Stimulated activated CD4-positive, alpha-beta T cell treated with anti-CD3 and anti-CD28 coated beads, Interleukin-15, amount 100 ng/mL, for 1 hour (primary cell): ENCODE measurements around the gene DAAM2.

Source experiments
- DNase-seq, 2 donors: peaks; one replicate each; pipeline ENCODE4 v3.0.0-alpha.2; 2020; ENCODE audit warnings: low read depth in 1 of 2, low spot score in 1 of 2

Gene DAAM2

GRCh38 chr6:39791850-39792539 is at the start of gene DAAM2:
TSS of gene DAAM2 (plus strand) at chr6:39792376. CDS start at chr6:39856303, 63,927 bp downstream.
- DNase-seq, result no peak

DNA sequence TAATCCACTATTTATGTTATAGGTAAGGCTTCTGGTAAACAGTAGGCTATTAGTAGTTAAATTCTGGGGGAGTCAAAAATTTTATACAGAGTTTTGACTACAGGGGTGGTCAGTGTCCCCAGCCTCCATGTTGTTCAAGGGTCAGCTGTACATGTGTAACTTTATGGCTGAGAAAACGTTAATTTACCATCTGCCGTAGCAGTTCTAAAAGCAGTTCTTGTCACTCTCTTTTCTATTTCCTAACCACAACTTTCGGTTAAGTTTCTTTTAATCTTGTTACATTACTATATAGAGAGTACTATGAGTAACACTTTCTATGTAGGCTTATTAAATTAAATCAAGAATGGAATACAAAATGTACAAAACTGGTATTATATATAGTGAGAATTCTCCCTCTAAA is 45.4 kb upstream of the DAAM2 start:
- DNase-seq, result no peak

DNA sequence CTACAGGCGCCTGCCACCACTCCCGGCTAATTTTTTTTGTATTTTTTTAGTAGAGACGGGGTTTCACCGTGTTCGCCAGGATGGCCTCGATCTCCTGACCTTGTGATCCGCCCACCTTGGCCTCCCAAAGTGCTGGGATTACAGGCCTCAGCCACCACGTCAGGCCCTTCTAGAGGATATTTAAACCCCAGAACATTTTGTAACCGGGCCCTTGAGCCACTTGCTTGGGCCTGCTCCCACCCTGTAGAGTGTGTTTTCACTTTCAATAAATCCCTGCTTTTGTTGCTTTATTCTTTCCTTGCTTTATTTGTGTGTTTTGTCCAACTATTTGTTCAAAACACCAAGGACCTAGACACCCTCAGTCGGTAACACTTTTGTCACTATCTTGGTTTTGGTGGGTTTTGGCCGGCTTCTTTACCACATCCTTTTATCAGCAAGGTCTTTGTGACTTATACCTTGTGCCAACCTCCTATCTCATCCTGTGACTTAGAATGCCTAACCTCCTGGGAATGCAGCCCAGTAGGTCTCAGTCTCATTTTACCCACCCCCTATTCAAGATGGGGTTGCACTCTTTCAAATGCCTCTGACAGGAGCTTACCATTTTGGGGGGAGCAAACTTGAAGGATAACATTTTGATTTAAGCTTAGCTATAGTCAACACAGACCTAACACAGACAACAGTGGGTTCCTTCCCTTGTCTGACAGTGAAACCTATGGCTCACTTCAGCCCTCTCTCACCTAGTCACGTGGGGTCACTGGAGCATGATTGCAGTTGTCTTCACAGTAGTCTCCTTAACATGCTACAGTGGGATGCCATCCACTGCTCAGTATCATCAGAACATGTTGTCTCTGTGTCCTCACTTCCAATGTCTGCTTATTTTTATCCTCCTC is 39.1 kb upstream of the DAAM2 start:
- DNase-seq, result no peak

GRCh38 chr6:39753725-39754045 is 38.5 kb upstream of the DAAM2 start:
- no peak for DNase-seq

- DNase-seq, result no peak
Observed at GRCh38 chr6:39754514-39755115, 37.6 kb upstream of the DAAM2 start.

GRCh38 chr6:39755231-39755630 is 36.9 kb upstream of the DAAM2 start:
- no peak for DNase-seq

DNA sequence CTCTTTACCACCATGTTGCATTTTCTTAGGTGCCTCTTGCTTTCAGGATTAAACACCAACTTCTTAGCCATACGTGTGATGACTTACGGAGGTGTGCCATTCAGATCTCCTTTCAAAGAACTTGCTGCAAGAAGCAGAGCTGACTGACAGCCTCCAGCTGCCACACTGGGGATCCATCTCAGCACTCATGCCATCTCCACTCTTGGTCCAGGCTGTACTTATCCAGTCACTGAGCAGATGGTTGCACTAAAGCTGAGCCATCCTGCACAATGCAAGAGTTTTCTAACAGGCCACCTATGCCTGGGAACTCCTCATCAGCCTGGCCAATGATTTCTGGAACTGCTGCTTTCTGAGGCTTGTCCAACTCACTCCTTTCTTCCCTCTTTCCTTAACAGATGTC is 35.6 kb upstream of the DAAM2 start:
- no peak for DNase-seq

DNA sequence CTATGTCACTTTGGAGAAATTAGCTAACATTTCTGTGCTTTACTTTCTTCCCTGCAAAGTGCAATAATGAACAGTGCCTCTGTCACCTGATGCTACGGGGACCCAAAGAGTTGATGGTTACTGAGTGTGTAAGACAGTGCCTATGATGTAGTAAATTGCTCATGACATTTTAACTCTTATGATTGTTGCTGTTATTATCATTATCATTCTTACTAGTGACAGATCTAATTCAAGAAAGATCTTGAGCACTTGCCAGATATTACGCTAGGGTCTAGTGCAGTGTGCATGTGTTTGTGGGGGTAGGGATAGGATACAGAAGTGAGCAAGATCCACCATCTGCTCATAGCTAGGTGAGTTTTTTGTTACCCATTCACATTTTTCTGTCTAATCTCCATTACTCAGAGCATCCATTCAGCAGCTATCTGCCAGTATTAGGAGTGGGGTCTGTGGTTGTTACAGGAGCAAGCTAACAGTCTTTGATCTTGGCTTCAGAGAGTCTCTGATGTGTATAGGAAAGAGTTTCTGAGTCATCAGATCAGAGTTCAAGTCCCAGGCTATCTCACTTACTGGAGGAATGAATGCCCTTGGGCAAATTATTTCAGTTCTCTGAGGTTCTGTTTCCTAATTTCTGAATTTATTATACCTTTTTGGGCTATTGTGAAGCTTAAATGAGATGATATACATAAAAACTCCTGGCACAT is 33.1 kb upstream of the DAAM2 start:
- DNase-seq, result no peak

DNA sequence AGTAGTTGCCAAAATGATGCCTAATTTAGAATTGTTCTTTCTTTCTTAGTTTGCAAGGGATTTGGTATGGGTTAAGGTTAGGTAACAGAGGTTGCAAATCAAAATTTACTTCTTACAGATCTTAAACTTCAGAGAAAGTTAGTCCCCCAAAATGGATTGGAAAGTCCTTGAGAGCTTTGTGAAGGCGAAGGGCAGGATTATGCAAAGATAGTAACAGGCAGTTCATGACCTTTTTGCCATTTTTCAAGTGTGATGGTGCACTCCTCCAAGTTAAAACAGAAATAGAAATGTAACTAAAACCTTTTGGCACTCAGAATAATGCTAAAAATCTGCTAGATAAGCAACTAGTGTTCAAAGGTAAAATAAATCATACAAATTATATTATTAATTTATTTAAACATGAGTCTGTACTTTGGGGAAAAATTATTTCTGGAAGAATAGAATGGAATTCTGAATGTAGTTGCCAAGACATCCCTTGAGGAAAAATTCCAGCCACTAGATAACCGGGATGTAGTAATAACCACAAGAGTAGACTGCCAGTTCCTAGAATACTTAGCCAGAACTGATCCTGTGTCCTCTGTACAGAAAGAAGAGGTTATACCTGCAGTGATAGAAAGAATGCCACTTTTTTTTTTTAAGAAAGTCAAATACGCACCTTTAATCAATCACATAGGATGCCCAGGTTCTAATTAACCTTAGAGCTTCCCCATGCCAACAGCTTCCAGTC is 31.8 kb upstream of the DAAM2 start:
- DNase-seq, result no peak

DNA sequence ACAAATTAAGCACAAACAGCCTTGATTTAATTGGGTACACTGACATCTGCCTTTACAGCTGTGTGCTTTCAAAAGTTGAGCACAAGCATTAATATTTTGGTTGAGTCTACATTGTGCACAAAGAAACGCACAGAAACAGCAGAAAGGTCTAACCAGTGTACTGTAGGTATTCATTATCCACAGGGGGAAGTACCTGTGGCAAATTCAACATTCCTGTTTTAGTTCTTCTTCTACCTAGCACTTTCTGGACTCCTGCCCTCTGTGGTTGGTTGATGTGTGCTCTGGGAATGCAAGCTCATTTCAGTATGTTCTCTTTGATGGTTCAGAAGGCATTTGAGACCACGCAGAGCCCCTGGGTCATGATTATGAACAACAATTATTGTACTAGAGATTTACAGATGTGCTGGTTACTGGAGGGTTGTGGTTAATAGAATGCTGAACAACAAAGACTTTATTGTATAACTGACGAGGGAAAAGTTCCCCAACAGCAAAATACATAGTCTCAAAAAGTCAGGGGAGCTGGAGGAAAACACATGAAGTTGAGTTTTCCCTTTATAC is 26.6 kb upstream of the DAAM2 start:
- DNase-seq, result no peak

- no peak for DNase-seq
Observed at GRCh38 chr6:39769012-39769411, 23.2 kb upstream of the DAAM2 start.

- no peak for DNase-seq
Observed at GRCh38 chr6:39770446-39770845, 21.7 kb upstream of the DAAM2 start.

DNA sequence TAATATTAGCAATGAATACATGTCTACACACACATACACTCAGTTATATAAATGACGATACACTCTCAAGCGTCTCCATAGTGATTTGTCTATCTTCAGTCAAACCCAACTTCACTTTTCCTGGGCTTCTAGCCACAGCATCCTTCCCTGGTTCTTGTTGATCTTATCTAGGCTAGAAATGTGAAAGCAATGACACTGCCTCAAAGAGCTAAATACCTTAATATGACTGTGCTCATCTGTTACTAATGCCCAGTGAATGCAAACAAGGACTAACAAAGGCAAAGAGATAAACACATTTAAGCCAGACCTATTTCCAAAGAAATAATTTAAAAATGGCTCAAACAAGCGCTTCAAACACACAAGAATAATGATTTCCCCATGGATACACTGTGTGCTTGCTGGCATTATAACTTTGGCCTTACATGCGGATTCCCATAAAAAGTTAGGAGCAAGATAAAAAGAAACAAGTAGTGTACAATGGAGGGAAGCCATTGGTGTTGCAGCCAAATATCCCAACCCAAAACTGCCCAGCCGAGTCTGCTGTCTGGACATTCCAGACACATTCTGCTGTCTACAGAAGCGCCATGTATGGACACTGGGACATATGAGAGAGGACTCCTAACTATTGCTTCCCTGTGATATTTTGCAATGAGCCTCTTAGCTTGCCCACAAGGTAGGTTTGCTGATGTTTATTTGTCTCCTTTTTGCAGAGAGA is 19.5 kb upstream of the DAAM2 start:
- no peak for DNase-seq

DNA sequence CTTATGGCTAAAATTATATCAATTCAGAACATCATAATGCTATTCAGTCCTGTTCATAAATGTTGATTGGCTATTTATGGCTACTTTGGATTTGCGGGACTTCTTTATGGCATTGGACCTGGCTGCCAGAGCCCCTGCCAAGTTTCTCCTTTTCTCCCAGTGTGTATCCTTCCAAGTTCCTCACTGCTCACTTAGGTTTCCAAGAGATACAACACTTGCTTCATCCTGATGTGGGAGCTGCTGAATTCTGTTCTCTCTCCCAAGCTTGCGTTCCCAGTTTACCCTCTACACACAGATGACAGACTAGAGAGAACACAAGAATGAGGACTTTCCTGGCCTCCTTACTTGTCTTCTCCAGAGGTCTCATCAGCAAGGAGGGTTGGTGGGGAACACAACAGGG is 18.4 kb upstream of the DAAM2 start:
- no peak for DNase-seq

DNA sequence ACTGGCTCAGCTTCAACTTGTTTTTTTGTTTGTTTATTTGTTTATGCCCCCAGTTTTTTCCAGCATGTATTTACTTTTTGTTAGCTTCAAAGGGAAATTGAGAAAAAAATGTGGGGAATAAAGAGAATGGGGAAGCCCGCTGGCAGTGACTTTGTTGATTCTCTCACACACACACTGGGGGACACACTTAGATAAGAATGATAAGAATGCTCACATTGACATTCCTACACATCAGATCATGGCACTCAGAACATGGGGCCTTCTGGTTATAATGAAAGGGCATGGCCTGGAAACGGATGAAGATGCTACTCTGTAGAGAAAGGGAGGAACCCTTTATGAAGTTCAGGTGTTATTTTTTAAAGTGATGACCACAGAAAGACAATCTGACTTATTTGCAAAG is 15.6 kb upstream of the DAAM2 start:
- no peak for DNase-seq

DNA sequence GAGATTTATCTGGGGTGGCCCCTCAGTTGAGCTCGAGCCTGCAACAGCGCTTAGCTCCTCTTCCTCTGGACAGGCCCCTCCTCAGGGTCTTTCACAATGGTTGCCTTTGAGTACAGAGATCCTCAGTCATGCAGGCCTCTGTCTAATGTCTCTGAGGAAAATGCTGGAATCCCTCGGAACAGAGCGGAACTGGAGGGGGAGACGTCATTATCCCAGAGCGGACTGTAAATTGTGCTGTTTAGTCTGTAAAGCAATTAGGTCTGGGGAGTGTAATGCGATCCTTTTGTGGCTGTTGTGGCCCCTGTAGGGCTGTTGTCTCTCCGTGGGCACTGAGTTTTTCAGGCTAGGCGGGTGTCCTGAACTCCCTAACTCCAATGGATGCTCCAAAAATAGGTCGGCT is 15.0 kb upstream of the DAAM2 start:
- DNase-seq, result no peak

DNA sequence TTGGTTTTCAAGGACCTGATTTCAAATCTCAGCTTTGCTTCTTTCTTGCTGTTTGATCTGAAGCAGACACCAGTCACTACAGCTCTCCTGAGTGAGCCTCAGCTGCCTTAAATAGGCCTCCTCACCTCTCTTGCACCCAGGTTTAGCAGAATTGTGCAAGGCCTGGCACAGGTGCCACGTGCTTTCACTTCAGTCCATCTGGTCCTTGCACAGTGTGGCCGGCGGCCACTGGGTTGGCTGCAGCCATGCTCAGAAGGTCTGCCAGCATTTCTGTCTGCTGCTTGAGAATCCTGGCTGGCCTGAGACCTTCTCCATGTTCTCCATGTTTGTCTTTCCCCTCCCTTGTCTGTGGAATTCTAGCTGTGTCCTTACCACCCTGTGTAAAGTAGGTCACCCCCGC is 14.5 kb upstream of the DAAM2 start:
- DNase-seq, result no peak

GRCh38 chr6:39778581-39779255 is 13.5 kb upstream of the DAAM2 start:
- DNase-seq, result no peak

DNA sequence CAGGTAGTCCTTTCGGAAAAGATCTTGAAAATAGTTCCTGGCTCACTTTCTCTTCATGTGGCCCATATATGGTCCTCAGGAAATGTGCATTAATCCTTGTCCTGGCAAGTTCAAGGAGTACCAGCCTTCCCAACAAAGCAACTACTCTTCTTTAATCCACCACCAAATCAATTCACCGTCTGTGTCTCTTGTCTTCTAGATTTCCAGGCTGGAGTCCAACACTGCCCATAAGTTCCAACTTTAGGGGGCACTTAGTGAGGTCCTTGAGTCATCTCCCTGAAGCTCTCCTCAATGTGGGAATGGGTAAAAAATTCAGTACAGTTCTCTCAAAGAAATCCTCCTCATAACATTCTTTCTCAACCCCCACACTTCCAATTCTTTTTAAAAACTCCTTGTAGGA is 6.9 kb upstream of the DAAM2 start:
- no peak for DNase-seq

- no peak for DNase-seq
Observed at GRCh38 chr6:39786649-39787048, 5.5 kb upstream of the DAAM2 start.
